HG03039 (cell line): ENCODE data around the gene GRAMD4.

ENCODE experiments used
- ATAC-seq: cut with Tn5 transposase; IDR thresholded peaks from one replicate; pipeline ENCODE4 v1.9.1; 2021; ENCODE audit warnings: mild to moderate bottlenecking, moderate library complexity; ENCODE audit not compliant: unreplicated experiment

Gene GRAMD4, protein sequence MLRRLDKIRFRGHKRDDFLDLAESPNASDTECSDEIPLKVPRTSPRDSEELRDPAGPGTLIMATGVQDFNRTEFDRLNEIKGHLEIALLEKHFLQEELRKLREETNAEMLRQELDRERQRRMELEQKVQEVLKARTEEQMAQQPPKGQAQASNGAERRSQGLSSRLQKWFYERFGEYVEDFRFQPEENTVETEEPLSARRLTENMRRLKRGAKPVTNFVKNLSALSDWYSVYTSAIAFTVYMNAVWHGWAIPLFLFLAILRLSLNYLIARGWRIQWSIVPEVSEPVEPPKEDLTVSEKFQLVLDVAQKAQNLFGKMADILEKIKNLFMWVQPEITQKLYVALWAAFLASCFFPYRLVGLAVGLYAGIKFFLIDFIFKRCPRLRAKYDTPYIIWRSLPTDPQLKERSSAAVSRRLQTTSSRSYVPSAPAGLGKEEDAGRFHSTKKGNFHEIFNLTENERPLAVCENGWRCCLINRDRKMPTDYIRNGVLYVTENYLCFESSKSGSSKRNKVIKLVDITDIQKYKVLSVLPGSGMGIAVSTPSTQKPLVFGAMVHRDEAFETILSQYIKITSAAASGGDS

DNA sequence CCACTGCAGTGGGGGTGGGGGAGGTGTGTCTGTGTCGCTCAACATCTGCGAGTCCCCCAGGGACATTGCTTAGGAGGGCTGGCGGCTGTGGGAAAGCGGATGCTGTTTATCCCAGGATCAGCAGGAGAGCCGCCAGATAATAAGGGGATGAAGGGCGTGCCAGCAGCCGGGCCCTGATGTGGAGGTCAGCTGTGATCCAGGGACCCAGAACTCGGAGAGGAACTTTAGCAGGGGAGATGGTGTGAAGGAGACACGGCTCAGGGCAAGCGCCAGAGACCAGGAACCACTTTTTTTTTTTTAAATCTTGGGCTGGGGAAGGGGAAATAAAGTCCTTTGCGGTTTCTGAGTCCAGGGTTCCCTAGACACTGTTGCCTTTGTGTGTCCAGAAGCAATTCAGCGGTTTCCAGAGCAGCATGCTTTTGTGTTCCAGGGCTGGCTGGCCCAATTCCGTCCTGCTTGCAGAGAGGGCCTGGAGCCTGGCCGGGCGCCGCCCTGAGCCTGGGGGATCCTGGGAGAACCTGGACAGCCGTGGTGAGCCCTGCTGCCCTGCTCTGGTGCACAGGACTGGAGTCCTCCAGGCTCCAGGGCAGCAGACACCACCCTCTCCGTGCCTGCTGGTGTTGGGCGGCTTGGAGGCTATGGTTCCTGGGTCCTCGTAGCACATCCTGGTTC, at the start of gene GRAMD4:
Gene GRAMD4 (plus strand): TSS at position 557 of the 672 bp plus-strand sequence. CDS start 6,414 bp downstream, outside the sequence.
- no peak for ATAC-seq

DNA sequence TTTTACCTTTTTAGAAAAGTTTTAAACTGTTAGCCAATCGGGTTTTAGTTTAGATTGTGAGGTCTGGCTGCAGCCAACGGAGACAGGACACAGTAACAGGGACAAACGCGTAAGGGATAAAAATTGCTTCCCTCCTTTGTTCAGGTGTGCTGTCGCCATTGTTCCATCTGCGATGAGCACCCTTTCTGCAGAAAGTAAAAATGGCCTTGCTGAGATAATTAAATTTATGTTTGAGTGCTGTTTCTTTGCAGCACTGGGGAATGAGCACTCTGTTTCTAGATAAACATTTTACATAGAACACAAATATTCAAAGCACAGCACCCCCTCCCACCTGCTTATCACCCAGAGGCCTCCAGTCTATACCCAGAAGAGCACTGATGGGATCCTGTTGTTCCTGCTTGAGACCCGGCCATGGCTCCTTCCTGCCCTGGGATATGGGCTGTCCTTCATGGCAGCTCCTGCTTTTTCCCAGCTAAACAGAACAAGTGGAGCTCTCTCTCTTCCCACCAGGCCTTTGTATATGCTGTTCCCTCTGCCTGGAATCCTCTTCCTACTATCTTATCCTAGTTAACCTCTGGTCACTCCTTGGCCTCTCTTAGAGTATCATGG, 48.4 kb upstream of the GRAMD4 start:
- no peak for ATAC-seq

DNA sequence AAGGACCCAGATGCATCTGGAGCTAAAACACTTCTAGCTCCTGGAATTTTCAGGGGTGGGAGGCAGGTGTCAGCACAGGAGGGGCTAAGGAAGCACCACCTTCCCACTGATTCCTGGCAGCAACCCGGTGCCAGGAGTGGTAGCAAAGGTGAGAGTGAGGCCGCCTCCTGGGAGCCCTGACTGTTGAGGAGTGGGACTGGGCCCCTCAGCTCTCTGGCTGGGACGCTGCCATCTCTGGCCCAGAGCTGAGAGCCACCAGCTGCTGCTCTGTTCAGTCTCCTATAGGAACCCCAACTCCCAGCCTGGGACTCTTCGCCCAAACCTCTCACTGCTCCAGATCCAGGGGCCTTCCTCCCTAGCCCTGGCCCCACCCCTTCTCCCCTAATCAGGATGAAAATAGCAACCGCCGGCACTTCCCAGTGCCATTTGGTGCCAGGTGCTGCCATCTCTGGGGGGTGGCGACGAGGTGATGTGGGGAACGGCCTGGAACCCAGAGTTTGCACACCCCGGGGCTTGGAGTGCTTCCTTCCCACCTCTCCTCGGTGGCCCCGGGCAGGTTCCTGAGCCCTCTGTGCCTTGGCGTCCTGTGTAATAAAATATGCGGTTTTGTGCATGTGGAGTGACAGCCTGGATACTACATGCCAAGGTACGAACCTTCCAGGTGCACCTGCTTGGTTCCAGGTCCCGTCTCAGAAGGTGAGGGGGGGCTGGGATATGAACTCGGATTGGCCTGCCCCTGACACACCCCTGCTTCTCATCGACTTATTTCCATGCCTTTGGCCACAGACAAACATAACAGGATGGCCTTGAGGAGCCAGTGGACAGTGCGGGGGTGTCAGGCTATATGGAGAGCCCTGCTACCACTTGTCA, 47.0 kb upstream of the GRAMD4 start:
- no peak for ATAC-seq

DNA sequence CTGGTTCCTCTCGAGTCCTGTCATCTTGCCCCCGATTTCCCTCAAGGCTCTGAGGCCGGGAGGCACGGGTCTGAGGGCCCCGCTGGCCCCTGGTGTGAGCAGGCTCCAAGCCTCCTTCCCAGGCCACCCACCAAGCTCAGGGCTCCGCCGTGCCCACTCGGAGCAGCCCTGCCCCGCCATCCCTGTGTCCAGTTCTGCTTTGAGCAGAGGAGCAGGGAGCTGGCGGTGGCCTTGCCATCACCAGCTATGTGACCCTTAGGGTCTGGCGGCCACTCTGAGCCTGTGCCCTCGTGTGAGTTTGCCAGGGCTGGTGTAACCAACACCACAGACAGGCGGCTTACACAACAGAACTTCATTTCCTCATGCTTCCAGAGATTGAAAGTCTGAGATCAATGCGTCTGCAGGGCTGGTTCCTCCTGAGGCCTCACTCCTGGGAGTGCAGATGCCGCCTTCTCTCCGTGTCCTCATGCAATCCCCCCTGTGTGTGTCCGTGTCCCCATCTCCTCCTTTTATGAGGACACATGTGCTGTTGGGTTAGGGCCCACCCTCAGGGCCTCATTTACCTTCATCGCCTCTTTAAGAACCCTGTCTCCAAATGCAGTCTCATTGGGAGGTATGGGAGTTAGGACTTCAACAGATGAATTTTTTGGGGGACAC, 46.3 kb upstream of the GRAMD4 start:
- no peak for ATAC-seq

DNA sequence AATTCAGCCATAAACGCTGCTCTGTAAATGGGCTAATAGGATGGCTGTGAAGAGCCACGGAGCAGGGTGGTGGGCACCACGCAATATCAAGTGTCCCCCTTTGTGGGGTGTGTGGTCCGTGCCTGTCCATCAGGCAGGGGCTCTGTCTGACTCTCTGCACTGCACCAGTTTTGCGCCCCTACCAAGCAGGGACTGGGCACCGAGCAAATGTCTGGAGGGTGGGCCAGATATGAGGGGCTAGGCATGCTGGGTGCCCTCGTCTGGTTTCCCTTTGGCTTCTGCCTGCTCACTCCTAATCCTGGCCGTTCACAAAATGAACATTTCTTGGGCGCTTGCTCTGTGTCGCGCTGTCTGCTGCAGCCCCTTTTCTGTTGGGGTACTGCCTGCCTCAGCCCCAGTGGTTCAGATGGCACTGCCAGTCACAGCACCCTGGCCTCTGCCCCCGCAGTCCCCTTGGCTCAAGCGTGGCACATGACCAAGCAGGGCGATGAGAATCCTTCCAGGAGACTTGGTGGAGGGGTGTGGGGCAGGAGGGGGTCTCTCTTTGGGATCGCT, 45.7 kb upstream of the GRAMD4 start:
- no peak for ATAC-seq

DNA sequence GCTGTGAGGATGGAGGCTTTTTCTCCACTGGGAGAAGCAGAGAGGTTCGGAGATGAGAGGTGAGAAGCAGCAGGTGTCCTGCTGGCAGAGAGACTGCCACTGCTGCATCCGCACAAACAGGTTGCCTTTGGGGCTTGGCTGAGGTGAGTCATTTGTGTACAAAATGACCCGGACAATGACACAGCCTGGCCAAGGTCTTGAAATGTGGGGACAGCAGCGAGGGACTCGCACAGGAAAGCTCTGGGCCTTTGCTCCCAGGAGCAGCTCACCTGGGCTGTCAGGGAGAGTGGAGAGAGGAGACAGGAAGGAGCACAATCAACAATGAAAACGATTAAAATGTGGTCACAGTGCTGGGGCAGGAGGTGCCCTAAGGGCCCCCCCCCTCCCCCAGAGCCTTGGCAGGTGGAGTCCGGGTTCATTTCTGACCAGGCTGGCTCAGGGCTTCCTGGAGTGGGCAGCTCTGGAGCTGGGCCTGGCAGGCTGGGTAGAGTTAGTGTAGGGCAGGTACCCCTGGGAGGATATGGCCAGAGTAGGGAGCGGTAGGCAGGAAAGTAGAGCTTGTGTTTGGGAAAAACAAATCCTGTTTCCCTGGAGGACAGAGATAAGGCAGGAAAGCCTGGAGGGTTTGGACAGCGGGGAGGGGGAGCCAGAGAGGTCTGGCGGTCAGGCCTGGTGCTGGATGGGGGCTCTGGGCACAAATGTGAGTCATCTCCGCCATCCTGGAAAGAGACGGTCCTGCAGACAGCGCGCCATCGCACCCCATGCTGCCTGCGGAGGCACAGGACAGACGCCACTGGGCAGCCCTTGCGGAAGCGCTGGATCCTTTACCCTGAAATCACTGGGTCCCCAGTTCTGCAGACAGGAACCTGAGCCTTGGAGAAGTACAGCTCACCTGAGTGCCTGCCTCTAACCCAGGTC, 44.9 kb upstream of the GRAMD4 start:
- ATAC-seq = no peak

DNA sequence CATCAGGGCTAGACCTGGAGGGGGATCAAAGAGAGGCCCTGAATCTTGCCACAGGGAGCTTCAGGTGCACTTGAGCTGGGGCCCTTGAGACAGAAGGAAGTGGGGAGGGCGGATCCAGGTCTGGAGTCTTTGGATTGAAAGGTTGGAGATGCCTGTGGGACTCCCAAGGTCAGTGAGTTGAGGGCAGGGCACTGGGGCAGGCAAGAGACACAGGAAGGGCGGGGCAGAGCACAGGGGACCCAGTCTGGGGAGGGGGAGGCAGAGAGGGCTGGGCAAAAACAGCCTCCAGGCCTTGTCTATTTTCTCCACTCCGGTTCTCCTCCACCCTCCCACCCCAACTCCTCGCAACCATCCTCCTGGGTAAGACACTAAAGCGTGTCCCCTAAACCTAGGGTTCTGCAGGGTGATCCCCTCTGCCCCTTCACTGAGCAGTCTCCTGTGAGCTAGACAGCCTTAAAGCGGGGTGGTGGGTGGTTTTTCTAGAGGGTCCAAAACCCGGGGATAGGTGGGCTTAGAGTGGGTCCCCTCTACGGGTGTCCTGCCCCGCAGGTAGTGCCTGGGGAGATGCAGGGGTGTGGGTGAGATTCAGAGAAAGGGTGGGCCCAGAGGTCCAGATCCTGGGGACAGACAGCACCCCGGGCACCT, 44.2 kb upstream of the GRAMD4 start:
- no peak for ATAC-seq

DNA sequence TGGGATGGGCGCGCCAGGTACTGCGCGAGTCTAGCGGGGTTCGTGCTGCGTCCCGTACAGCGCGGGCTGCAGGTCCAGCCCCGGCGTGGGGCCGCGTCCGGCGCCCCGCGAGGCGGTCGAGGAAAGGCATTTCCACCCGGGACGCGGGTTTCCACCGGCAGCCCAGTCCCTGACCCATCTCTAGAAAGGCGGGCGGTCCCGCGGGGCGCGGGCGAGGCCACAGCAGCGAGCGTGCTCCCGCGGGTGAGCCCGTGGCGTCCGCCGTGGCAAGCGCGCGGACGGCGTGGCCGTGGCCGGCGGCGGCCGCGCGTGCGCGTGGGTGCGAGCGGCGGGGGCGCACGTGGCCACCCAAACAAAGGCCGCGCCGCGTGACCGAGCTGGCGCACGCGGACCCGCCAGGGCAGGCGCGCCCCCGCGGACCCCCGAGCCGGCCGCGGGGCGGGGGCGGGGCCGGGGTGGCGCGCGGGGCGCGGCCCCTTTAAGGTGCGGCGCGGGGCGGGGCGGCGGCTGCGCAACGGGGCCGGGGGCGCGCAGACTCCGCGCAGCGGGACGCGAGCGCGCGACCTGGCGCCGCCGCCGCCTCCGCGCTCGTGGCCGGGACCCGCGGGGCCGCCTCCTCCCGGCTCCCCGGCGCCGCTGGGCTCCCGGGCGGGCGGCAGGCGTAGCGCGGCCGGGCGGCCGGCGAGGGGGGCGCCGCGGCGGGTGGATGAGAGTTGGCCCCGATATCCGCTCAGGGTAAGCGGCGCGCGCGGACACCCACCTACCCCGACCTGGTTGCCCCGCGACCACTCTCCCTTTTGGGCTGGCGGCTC, 43.4 kb upstream of the GRAMD4 start:
- ATAC-seq = no peak

- no peak for ATAC-seq
These were observed 42.6 kb upstream of the GRAMD4 start for GRCh38 chr22:46577368-46578249.

GRCh38 chr22:46578251-46578823, 41.8 kb upstream of the GRAMD4 start:
- ATAC-seq = no peak

DNA sequence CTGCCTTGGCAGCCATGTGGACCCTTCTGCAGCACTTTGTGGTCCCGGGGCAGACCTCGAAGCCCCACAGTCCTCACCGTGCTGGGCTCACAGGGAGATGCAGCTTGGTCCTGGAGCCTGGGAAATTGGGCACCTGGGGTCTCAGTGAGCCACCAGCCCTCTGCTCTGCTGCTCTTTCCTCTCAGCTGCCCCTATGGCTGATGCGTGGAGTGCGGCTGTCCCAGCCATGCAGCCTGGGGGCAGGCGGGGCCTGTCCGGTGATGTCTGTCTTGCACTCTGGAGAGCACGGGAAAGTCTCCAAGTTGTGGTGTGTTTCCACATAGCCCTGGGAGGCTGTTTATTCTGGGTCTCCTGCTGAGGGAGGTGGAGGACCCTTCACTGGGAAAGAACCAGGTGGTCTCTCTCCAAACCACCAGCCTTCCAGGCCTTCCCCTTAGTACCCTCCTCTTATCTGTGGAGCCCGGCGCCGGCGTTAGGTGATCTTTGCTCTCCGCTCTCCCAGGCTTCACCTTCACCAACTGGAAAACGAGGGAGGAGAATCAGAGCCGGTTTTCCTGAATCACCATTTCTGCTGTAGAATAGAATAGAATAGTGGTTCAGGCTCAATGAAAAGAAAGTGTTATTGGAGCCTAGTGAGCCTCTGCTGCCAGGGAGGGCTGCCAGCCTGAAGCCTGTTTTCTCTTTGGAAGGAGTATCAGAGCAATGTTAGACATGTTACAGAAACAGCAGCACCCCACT, 41.2 kb upstream of the GRAMD4 start:
- no peak for ATAC-seq

DNA sequence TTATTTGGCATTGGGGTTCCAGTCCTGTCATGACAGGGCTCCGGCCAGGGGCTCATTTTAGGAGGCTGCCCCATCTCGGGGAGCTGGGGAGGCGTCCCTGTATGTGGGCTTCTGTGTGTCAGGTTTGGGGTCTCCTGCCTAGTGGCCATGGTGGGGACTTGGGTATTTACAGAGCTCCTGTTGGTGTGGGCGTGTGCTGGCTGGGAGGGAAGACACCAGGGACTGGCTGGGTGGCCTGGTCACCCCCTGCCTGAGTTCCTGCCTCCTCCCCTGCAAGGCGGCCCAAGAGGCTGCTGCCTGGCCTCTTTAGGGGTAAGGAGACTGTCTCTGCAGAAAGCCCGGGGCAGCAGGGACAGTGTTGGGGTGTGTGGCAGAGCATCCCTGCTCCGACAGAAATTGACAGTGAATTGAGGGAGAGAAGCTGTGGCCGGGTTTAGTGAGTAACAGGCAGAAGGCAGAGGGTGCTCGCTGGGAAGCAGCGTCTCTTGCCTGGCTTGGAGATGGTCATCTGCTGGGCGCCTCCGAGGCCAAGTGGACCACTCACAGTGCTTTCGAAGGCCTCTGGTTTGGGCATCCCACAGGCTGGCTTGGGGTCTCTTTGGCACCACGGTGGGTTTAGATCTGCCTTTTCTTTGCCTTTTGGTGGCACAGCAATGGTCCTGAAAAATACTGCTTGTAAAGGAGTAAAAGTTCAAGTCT, 40.3 kb upstream of the GRAMD4 start:
- no peak for ATAC-seq

DNA sequence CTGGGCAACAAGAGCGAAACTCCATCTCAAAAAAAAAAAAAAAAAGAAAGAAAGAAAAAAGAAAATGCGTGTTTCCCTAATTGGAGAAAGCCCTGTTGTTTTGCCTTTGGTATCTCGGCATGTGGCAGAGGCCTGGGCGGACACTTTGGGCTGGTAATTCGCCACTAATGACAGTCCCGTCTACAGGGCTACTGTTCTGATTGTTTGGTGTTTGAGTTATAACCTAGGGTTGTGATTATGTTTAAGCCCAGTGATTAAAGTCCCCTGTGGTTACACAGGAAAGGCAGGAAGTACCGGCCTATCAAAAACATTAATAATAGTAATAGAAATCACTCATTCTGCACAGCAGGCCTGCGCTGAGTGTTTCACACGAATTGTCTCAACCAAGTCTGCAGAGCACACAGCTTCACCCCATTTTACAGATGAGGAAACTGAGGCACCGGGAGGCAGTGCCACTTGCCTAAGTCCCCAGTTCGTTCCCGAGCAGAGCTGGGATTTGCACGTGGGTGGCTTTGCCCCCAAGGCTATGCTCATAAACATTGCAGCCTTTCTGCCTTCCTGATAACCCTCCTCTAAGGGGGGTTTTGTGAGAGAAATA, 39.1 kb upstream of the GRAMD4 start:
- ATAC-seq = no peak

- no peak for ATAC-seq
These were observed 38.5 kb upstream of the GRAMD4 start for GRCh38 chr22:46581538-46582244.
